GM12878 (cell line): ENCODE results near the gene ZBTB4. TPM values are rescaled to one million over a fixed set of nuclear protein-coding genes. Genes with fewer than 3 reads are reported as not detected.

Experiments used
- ATAC-seq: fragments of 200-7000 bp; cut with Tn5 transposase; 3 replicates; pipeline ENCODE4 v1.9.1; 2020; ENCODE audit warnings: mild to moderate bottlenecking, moderate library complexity
- BruUV-seq: library from RNA; stranded (reverse); fragments of 400-500 nt; replicated peaks from 2 replicates; lab custom pipeline; 2021; lab: Mats Ljungman, UMichigan
- CTCF ChIA-PET: fragments of 300-600 bp; sonication (Branson Sonifier 250); formaldehyde crosslinking; extraction: SDS; loops from one replicate; lab custom pipeline; 2021; ENCODE audit warnings: inconsistent platforms; lab: Yijun Ruan, JAX
- POLR2A ChIA-PET: fragments of 350-600 bp; formaldehyde crosslinking; extraction: SDS; loops from one replicate; lab custom pipeline; 2021; ENCODE audit warnings: inconsistent platforms; lab: Charles Lee
- RAD21 ChIA-PET: fragments of 300-600 bp; sonication (Branson Sonifier 250); formaldehyde crosslinking; loops from one replicate; lab custom pipeline; 2023; ENCODE audit warnings: antibody characterized with exemption; ENCODE audit not compliant: unreplicated experiment; lab: Charles Lee
- SMC1A ChIA-PET: fragments of 300-600 bp; sonication (Branson Sonifier 250); formaldehyde crosslinking; loops from one replicate; lab custom pipeline; 2023; ENCODE audit not compliant: unreplicated experiment, uncharacterized antibody; lab: Charles Lee
- DNase-seq: peaks from one replicate; pipeline ENCODE4 v3.0.0-alpha.2; 2011; ENCODE audit warnings: low read depth, low spot score
- FAIRE-seq: peaks from 3 replicates; lab custom pipeline; 2011; peaks lifted over from hg19 to GRCh38; lab: Jason Lieb, UNC
- H2AFZ ChIP-seq: 2 replicates; pipeline ENCODE4 v1.6.0; 2011; ENCODE audit warnings: low read depth, low read length, control low read depth; ENCODE audit not compliant: control insufficient read depth
- H3K27ac ChIP-seq: 2 replicates; pipeline ENCODE4 v1.5.1; 2011; ENCODE audit warnings: control low read depth; ENCODE audit not compliant: control insufficient read depth, insufficient read depth
- H3K27me3 ChIP-seq, 2 experiments: replicated peaks in 1 of 2; 2 replicates each; pipeline versions ENCODE4 v1.6.0 to v1.6.1; 2011; ENCODE audit warnings: low read length in 1 of 2; ENCODE audit not compliant: control insufficient read depth in 2 of 2, insufficient read depth in 2 of 2
- H3K36me3 ChIP-seq, 2 experiments: 2 replicates each; pipeline ENCODE4 v1.5.1; 2011; ENCODE audit warnings: low read length in 1 of 2; ENCODE audit not compliant: control insufficient read depth in 2 of 2, insufficient read depth in 2 of 2
- H3K4me1 ChIP-seq: 2 replicates; pipeline ENCODE4 v1.6.1; 2011; ENCODE audit warnings: mild to moderate bottlenecking, low read length, moderate library complexity, mixed read lengths; ENCODE audit not compliant: control insufficient read depth, insufficient read depth
- H3K4me2 ChIP-seq: 2 replicates; pipeline ENCODE4 v1.6.0; 2011; ENCODE audit warnings: control low read depth; ENCODE audit not compliant: control insufficient read depth, insufficient read depth
- H3K4me3 ChIP-seq: fragments of 200-600 bp; sonication (generic); 2 replicates; pipeline ENCODE4 v1.5.1; 2016
- H3K79me2 ChIP-seq: 2 replicates; pipeline ENCODE4 v1.6.0; 2011; ENCODE audit warnings: low read length; ENCODE audit not compliant: control insufficient read depth, insufficient read depth
- H3K9ac ChIP-seq: 2 replicates; pipeline ENCODE4 v1.8.0; 2011; ENCODE audit warnings: low read length, control low read depth, mixed read lengths; ENCODE audit not compliant: control insufficient read depth, insufficient read depth
- H3K9me3 ChIP-seq: replicated peaks from 3 replicates; pipeline ENCODE4 v1.5.1; 2011; ENCODE audit warnings: mild to moderate bottlenecking, low read length; ENCODE audit not compliant: control insufficient read depth, insufficient read depth
- H4K20me1 ChIP-seq: 2 replicates; pipeline ENCODE4 v1.6.0; 2011; ENCODE audit not compliant: control insufficient read depth, insufficient read depth
- ATF3 ChIP-seq: IDR thresholded peaks from 2 replicates; pipeline ENCODE4 v1.6.1; 2011; ENCODE audit warnings: low read depth, mild to moderate bottlenecking, low read length, moderate library complexity, borderline replicate concordance; ENCODE audit errors: extremely low read depth
- BMI1 ChIP-seq: fragments of 450-650 bp; IDR thresholded peaks from 2 replicates; pipeline ENCODE4 v1.6.1; 2016; ENCODE audit warnings: mild to moderate bottlenecking, moderate library complexity, borderline replicate concordance
- BRCA1 ChIP-seq: IDR thresholded peaks from 2 replicates; pipeline ENCODE4 v1.6.1; 2011; ENCODE audit warnings: low read depth, low read length, improper control_type of control experiment
- CHD4 ChIP-seq: fragments of 200-600 bp; sonication (generic); IDR thresholded peaks from 2 replicates; pipeline ENCODE4 v1.6.1; 2016; ENCODE audit warnings: mild to moderate bottlenecking
- DPF2 ChIP-seq: fragments of 450-650 bp; IDR thresholded peaks from 2 replicates; pipeline ENCODE4 v1.6.1; 2017; ENCODE audit warnings: mild to moderate bottlenecking
- IKZF1 ChIP-seq: fragments of 450-650 bp; conservative IDR thresholded peaks from 2 replicates; pipeline ENCODE4 v1.6.1; 2017; ENCODE audit warnings: antibody characterized with exemption, mild to moderate bottlenecking
- KAT2A ChIP-seq: conservative IDR thresholded peaks from 2 replicates; pipeline ENCODE4 v1.6.1; 2011; ENCODE audit warnings: low read depth, low read length; ENCODE audit not compliant: control insufficient read depth
- RFX5 ChIP-seq: IDR thresholded peaks from 2 replicates; pipeline ENCODE4 v1.6.1; 2011; ENCODE audit warnings: low read depth, low read length, improper control_type of control experiment
- SIX5 ChIP-seq: IDR thresholded peaks from 2 replicates; pipeline ENCODE4 v1.6.1; 2011; ENCODE audit warnings: mild to moderate bottlenecking, low read depth, low read length, moderate library complexity; ENCODE audit not compliant: severe bottlenecking
- ZNF384 ChIP-seq: IDR thresholded peaks from 2 replicates; pipeline ENCODE4 v1.6.1; 2012; ENCODE audit warnings: low read depth, mild to moderate bottlenecking, low read length, improper control_type of control experiment, borderline replicate concordance
- ZSCAN29 ChIP-seq: fragments of 450-650 bp; IDR thresholded peaks from 2 replicates; pipeline ENCODE4 v1.6.1; 2017; ENCODE audit warnings: mild to moderate bottlenecking, moderate library complexity
- WGBS: methylation state at CpG from one replicate; pipeline ENCODE4 v1.1.6; 2016; ENCODE audit warnings: low lambda C conversion rate; ENCODE audit not compliant: insufficient replicate concordance, insufficient coverage; ENCODE audit errors: missing lambda C conversion rate; 5-methylcytosine and 5-hydroxymethylcytosine counted together
- in situ Hi-C: fragments of 300-500 bp; cut with MboI; formaldehyde crosslinking; loops from 9 replicates; pipeline ENCODE4 v1.14.3; 2018; ENCODE audit warnings: mixed read lengths
- intact Hi-C: fragments of 100-400 bp; cut with micrococcal nuclease; formaldehyde crosslinking; loops from one replicate; pipeline ENCODE4 v1.14.2; 2022; ENCODE audit not compliant: unreplicated experiment
- polyA plus RNA-seq, 11 experiments: library from polyadenylated mRNA; depleted of rRNA in 4 of 11; unstranded in 6 of 11; stranded (reverse) in 5 of 11; fragments of >200 nt; fragmentation: Nextera tagmentation in 4 of 11; fragmentation: Illumina TruSeq in 1 of 11; extraction: Ambion mirVana in 4 of 11; extraction: Trizol in 1 of 11; gene quantifications; 1 replicate in 1 of 11; 2 replicates in 10 of 11; pipeline versions ENCODE4 v1.2.1 to v1.2.3, GENCODE V29; 2011 to 2016; ENCODE audit warnings: inconsistent platforms in 2 of 11, missing spikeins in 2 of 11, low read depth in 1 of 11
- total RNA-seq, 4 experiments: library from RNA; depleted of rRNA in 3 of 4; stranded (reverse); fragments of >200 nt in 3 of 4; fragmentation: Illumina TruSeq in 1 of 4; extraction: Trizol in 1 of 4; gene quantifications; 2 replicates each; pipeline versions ENCODE4 v1.2.1 to v1.2.3, GENCODE V29; 2013 to 2021

Gene ZBTB4
- total and polyA plus RNA-seq, 10 of the 15 experiments (the other 5 are each of a cell fraction or from before 2014, with no cell fraction given) = 2.0 to 14.9 (median 6.9) TPM

- no peak for TF ChIP-seq BMI1
- TF ChIP-seq ZSCAN29 = no peak
- no peak for TF ChIP-seq RFX5
- TF ChIP-seq KAT2A = no peak
- no peak for TF ChIP-seq BRCA1
- TF ChIP-seq CHD4 = no peak
These were observed 47.1 kb downstream of the ZBTB4 start (continued) for GRCh38 chr17:7432296-7432695.

- Histone ChIP-seq H3K4me1 (peaks cover 2% of the 10 kb centered on the region), H3K9ac (no peak overlapping the region), H3K27me3 (no peaks in the 10 kb centered on the region), H3K27ac (no peak overlapping the region), H3K4me2 (no peak overlapping the region), H3K36me3 (no peaks in the 10 kb centered on the region), H3K9me3 (no peaks in the 10 kb centered on the region), H2AFZ (no peak overlapping the region), H4K20me1 (no peaks in the 10 kb centered on the region), H3K4me3 (no peak overlapping the region), H3K79me2 (peaks cover 2% of the 10 kb centered on the region; the same call in 1 of the 2 replicates)
- TF ChIP-seq SIX5 (no peak), ZNF384 (no peak), IKZF1 (no peak), ATF3 (no peak), DPF2 (no peak)
- ATAC-seq (no peak), DNase-seq (no peak), FAIRE-seq (no peak)
- ChIA-PET SMC1A (no interaction called here), RAD21 (no interaction called here), POLR2A (interaction anchor here (0.5 kb wide), 1 partner anchor 21 kb away, joined by 4 read pairs; no protein-coding TSS in a partner anchor), CTCF (interaction anchor here (0.6 kb wide), 1 partner anchor 16 kb away, joined by 3 read pairs; no protein-coding TSS in a partner anchor)
- in situ Hi-C loops = no loop called here
- 0% methylated on average over 1 of the region's 1 CpG for WGBS
- BruUV-seq = no TSS peak
- intact Hi-C loops = loop anchor here (10.0 kb wide), 1 partner anchor 386 kb away; the partner anchor contains the start of gene SLC16A11
These were observed 48.2 kb downstream of the ZBTB4 start for GRCh38 chr17:7431231-7431630.
